Fibroblast of mammary gland (primary cell): Measurements from ENCODE around the gene PRSS21.
A peak's percentile ranks its signal among the peaks of the same experiment; 100 is the strongest.

ENCODE experiments used
- DNase-seq: peaks from one replicate; pipeline ENCODE4 v3.0.0-alpha.2; 2010; ENCODE audit warnings: low read depth
- H3K4me3 ChIP-seq: 2 replicates; pipeline ENCODE4 v1.5.1; 2011; ENCODE audit warnings: low read depth, mild to moderate bottlenecking, low read length, moderate library complexity; ENCODE audit not compliant: control insufficient read depth
- TF ChIP-seq, protein P1 (sequence below): conservative IDR thresholded peaks from 2 replicates; pipeline ENCODE4 v1.5.1; 2011; ENCODE audit warnings: low read depth, low read length, inconsistent platforms; ENCODE audit not compliant: control insufficient read depth, insufficient read depth

Gene PRSS21

DNA sequence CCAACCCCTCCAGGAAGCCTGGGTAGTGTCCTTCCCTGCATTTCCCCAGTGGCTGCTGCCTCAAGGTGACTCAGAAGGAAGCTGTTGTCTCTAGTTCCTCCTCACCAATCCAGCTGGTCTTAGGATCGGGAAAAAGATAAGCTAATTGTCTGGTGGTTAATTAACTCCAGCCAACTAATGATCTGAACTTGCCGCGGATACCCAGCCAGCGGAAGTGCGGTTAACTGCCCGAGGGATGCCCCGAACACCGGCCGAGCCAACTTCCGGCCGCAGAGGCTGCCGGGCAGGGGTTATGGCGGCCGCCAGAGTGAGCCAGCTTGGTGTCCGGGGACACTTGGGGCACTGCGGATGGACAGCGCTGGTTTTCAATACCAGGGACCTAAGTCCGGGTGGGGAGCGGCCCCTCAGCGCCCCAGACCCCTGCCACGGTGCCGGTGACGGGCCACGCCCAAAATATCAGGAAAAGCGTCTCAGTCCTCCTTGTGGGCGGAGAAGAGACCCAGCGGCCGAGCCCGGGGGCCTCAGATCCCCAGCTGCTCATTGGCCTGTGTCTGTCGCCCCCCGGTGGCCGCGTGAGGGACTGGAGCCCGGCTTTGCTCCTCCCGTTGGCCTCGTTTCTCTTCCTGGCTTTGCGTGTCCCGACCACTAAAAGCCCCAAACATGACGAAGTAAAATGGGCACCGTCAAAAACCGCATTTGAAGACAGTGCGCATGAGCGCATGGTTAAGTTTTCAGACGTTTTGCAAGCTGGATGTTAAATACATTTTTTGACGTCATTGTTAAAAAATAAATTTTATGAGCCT, 51.2 kb downstream of the PRSS21 start:
- peak; percentile 92 for DNase-seq
- TF ChIP-seq, protein P1, sequence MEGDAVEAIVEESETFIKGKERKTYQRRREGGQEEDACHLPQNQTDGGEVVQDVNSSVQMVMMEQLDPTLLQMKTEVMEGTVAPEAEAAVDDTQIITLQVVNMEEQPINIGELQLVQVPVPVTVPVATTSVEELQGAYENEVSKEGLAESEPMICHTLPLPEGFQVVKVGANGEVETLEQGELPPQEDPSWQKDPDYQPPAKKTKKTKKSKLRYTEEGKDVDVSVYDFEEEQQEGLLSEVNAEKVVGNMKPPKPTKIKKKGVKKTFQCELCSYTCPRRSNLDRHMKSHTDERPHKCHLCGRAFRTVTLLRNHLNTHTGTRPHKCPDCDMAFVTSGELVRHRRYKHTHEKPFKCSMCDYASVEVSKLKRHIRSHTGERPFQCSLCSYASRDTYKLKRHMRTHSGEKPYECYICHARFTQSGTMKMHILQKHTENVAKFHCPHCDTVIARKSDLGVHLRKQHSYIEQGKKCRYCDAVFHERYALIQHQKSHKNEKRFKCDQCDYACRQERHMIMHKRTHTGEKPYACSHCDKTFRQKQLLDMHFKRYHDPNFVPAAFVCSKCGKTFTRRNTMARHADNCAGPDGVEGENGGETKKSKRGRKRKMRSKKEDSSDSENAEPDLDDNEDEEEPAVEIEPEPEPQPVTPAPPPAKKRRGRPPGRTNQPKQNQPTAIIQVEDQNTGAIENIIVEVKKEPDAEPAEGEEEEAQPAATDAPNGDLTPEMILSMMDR = peak; percentile 84
- peak overlapping the region; percentile 63 for H3K4me3 ChIP-seq
